ENCODE results near the gene RIPOR3.

The RIPOR3 gene

GRCh38 chr20:50659975-50660670 lies 31.2 kb downstream of the RIPOR3 start:
- no peak for DNase-seq (ENCODE audit: low read depth)
- no peak for TF ChIP-seq CTCF (IDR thresholded peaks at IDR 0.05; ENCODE audit: control insufficient read depth, extremely low read depth, insufficient read depth)
- no peak overlapping the region for H3K4me3 ChIP-seq (ENCODE audit: low read depth, low read length)

DNA sequence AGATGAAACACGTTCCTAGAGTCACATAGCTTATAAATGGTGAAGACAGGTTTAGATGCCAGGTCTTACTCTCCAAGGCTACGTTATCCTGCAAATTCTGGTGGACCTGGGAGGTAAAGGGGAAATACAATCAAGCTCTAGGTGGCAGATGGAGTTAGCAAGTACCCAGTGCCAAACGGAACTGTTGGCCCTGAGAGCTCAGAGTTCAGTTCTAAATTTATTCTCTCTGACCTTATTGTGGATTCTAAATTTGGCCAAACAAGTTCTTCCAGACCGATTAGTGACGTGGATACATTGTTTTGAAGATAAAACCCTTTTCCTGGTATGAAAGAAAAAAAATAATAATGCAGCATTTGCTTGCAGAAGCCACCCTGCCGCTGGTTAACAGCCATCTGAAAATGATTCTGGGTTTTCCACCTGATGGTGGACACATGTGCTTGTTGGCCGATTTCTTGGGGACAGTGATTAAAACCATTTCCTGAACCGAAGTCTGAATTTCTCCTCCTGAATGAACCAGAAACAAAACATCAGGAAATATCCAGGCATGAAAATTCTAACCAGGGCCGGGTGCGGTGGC lies 32.5 kb downstream of the RIPOR3 start:
- DNase-seq (ENCODE audit: low read depth) = peak; percentile 39
- TF ChIP-seq CTCF (IDR thresholded peaks at IDR 0.05; ENCODE audit: control insufficient read depth, extremely low read depth, insufficient read depth) = 0 out of 2 replicates have a peak, but pooled peaks have one; percentile 19
- no peak overlapping the region for H3K4me3 ChIP-seq (ENCODE audit: low read depth, low read length)

DNA sequence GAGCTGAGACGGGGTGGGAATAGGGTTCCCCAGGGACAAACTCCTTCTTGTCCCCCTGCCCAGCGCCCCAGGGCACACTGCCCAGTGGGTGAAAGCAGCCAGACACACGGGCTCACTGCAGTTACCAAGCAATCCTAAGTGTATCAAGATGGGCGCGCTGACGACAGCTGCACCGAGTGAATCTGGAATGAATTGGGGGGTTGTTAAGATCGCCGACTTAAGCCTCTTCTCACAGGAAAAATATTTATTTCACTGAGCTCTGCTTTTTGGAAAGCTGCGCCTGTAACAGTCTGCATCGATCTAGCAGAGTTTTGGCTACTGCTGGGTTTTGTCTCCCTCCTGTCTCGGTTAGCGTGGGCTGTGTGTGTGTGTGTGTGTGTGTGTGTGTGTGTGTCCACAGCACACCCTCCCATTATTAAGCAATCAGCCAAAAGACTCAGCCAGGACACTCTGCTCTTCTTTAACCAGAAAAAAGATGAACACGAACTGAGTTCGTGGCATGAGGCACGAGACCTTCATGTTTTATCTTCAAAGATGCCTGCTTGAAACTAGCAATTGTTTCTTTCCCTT lies 35.9 kb downstream of the RIPOR3 start:
- DNase-seq (ENCODE audit: low read depth) = no peak
- no peak overlapping the region for H3K4me3 ChIP-seq (ENCODE audit: low read depth, low read length)
- TF ChIP-seq CTCF (IDR thresholded peaks at IDR 0.05; ENCODE audit: control insufficient read depth, extremely low read depth, insufficient read depth) = no peak

DNA sequence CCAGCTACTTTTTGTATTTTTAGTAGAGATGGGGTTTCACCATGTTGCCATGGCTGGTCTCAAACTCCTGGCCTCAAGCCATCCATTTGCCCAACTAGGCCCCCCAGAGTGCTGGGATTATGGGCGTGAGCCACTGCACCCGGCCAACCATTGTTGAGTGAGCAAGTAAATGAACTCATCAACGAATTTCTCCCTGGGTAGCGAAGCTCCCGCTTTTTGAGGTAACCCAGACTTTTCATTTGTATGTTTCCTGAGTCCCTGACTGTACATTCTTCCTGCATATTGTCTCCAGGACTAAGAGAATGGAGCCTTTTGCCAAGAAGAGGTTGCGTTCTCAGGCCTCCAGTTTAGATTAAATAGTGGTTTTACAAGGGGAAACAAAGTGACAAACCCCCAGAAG lies 36.4 kb downstream of the RIPOR3 start:
- TF ChIP-seq CTCF (IDR thresholded peaks at IDR 0.05; ENCODE audit: control insufficient read depth, extremely low read depth, insufficient read depth) = no peak
- no peak for DNase-seq (ENCODE audit: low read depth)
- no peak overlapping the region for H3K4me3 ChIP-seq (ENCODE audit: low read depth, low read length)

DNA sequence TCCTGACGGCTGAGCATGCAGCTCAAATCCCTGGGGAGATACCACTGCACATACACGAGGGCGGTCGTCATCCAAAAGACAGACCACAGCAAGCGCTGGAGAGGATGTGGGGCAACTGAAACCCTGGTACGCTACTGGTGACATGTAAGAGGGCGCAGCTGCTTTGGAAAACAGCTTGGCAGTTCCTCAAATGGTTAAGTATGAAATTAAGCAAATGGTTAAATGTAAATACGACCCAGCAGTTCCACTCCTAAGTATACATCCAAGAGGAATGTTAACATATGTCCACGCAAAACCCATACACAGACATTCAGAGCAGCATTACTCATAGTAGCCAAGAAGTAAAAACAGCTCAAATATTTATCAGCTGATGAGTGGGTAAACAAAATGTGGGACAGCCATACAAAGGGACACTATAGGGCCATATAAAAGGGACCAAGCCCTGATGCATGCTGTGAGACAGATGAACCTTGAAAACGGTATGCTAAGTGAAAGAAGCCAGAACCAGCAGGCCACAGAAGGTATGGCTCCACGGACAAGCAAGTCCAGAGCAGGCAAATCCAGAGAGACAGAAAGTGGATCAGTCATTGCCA lies 38.5 kb downstream of the RIPOR3 start:
- H3K4me3 ChIP-seq (ENCODE audit: low read depth, low read length) = no peak overlapping the region
- no peak for DNase-seq (ENCODE audit: low read depth)
- no peak for TF ChIP-seq CTCF (IDR thresholded peaks at IDR 0.05; ENCODE audit: control insufficient read depth, extremely low read depth, insufficient read depth)

GRCh38 chr20:50651676-50652075 lies 39.7 kb downstream of the RIPOR3 start:
- no peak for DNase-seq (ENCODE audit: low read depth)
- no peak for TF ChIP-seq CTCF (IDR thresholded peaks at IDR 0.05; ENCODE audit: control insufficient read depth, extremely low read depth, insufficient read depth)
- H3K4me3 ChIP-seq (ENCODE audit: low read depth, low read length) = no peak overlapping the region
